ENCODE data around the gene CANT1. TPM values are rescaled to one million over a fixed set of nuclear protein-coding genes. Genes with fewer than 3 reads are reported as not detected.
"Not testable (repeated sequence)": the region's sequence is repeated elsewhere in the genome, so short reads cannot be mapped to it uniquely, and the experiment has no call there.

CANT1 gene
- polyA plus RNA-seq, 1 donor, result 52.1 TPM

DNA sequence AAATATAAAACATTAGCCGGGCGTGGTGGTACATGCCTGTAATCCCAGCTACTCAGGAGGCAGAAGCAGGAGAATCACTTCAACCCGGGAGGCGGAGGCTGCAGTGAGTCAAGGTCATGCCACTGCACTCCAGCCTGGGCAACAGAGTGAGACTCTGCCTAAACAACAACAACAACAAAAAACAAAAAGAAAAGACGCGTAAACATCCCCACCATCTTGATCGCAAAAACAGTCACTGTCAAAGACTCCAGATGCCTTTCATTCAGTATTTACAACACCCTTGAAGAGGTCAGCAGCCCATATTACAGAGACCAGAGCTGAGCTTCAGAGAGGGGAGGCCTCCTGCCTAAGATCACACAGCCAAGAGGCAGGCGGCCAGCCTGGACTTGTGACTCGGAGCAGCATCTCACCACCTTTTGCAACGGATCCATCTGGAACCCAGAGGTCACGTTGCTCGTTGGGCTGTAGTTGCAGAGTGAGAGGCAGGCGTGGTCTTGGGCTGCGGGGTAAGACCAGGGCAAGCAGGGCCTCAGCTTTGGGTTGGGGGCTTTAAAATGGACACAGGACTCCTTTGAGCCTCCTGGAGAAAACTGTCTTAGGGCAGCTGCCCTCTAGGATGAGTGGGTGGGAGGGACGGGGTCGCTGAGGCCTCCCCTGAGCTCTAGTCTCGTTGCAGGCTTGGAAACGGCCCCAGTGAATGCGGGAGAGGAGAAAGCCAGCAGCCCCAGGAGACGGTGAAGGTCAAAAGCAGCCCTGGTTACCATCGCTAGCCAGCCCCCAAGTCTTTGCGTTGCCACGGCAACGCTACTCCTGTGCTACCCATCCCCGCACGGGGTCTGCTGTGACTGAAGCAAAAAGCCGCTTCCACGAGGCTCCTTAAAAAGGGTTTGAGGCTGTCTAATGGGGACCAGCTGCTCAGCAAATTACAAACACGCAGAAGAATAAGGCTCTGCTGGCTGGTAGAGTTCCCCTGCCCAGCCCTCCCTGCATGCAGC lies 55.9 kb downstream of the CANT1 start:
- no peak for DNase-seq

DNA sequence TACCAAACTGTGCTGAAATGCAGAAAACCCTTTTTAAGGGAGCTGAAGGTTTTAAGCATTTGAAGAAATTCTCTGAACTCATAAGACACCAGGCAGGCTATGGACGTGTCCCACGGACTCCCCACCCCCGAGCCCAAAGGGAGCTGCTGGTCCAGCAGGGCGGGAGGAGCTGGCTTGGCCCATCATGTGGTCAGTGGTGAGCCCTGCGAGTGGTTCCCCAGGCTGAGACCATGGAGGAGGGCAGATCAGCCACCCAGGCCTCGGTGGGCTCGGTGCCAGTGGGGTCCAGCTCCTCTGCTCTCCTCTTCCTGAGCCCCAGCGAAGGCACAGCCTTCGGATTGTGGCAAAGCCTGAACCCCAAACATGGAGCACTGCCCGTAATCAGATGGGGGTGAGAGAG lies 56.9 kb downstream of the CANT1 start:
- Histone ChIP-seq H3K4me3 (ENCODE audit: low read length) (no peak overlapping the region), H3K27me3 (ENCODE audit: control insufficient read depth, insufficient read depth, low read length) (no peaks in the 10 kb centered on the region), H3K9me3 (ENCODE audit: control insufficient read depth, low read depth, low read length) (peaks cover 6% of the 10 kb centered on the region), H3K36me3 (ENCODE audit: control insufficient read depth, insufficient read depth, low read length) (no peaks in the 10 kb centered on the region), H3K4me1 (ENCODE audit: control insufficient read depth, insufficient read depth, low read length) (peaks cover 18% of the 10 kb centered on the region), H3K27ac (ENCODE audit: low read length) (no peak overlapping the region)
- WGBS (ENCODE audit: insufficient coverage, low lambda C conversion rate), result no CpG with 5 or more reads among the region's 10 CpGs
- no peak for DNase-seq

More for the DNA sequence above, 55.9 kb downstream of the CANT1 start:
- H3K36me3 ChIP-seq (ENCODE audit: control insufficient read depth, insufficient read depth, low read length), result no peaks in the 10 kb centered on the region
- no peaks in the 10 kb centered on the region for H3K27me3 ChIP-seq (ENCODE audit: control insufficient read depth, insufficient read depth, low read length)
- no CpG with 5 or more reads among the region's 29 CpGs for WGBS (ENCODE audit: insufficient coverage, low lambda C conversion rate)
- peaks cover 6% of the 10 kb centered on the region for H3K9me3 ChIP-seq (ENCODE audit: control insufficient read depth, low read depth, low read length)
- H3K4me3 ChIP-seq (ENCODE audit: low read length), result no peak overlapping the region
- peaks cover 21% of the 10 kb centered on the region for H3K4me1 ChIP-seq (ENCODE audit: control insufficient read depth, insufficient read depth, low read length)
- no peak overlapping the region for H3K27ac ChIP-seq (ENCODE audit: low read length)

DNA sequence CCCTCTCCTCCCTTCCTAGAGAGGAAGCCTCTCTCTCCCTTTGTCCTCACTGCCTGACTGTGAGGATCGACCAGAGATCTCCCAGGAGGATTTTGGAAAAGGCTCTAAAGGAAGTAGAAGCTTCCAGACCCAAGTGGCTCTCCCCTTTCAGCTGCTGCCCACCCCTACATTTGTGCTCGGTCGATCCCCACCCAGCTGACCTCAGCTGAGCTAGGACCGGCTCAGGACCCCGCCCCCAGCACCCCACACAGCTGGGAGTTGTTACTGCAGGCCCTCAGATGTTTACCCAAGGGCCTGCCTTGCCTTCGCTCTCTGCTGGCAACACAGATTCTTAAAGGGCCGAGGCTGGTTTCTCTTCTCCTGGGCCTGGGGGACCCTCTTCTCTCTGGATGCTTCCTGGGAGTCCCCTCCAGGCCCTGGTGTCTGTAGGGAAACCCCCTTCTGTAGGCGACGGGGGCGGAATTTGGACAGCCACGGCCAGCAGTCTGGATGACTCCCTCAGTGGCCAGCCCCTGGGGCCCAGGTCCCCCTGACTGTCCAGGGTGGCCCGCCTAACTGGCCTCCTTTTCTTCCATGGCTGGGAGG lies 57.5 kb downstream of the CANT1 start:
- no CpG with 5 or more reads among the region's 12 CpGs for WGBS (ENCODE audit: insufficient coverage, low lambda C conversion rate)
- DNase-seq, result peak in 1 of 2 donors; percentile 62
- H3K4me3 ChIP-seq (ENCODE audit: low read length), result no peak overlapping the region
- H3K9me3 ChIP-seq (ENCODE audit: control insufficient read depth, low read depth, low read length), result peaks cover 6% of the 10 kb centered on the region
- H3K27ac ChIP-seq (ENCODE audit: low read length), result peak overlapping the region; percentile 55
- H3K4me1 ChIP-seq (ENCODE audit: control insufficient read depth, insufficient read depth, low read length), result peaks cover 25% of the 10 kb centered on the region
- no peaks in the 10 kb centered on the region for H3K36me3 ChIP-seq (ENCODE audit: control insufficient read depth, insufficient read depth, low read length)
- H3K27me3 ChIP-seq (ENCODE audit: control insufficient read depth, insufficient read depth, low read length), result no peaks in the 10 kb centered on the region

DNA sequence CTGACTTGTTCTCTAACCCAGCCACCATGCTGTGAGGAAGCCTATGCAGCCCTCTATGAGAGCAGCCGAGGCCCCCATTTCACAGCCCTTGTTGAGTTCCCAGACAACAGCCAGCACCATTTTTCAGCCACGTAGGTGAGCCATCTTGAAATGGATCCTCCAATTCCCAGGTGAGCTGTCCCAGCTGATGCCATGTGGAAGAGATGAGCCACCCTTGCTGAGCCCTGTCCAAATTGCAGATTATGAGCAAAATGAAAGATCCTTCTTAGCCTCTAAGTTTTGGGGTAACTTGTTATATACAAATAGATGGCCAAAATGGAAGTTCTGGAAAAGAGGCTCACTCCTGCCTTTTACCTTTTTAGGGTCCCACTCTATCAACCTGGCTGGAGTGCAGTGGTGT lies 58.7 kb downstream of the CANT1 start:
- no peaks in the 10 kb centered on the region for H3K27me3 ChIP-seq (ENCODE audit: control insufficient read depth, insufficient read depth, low read length)
- no peak overlapping the region for H3K4me3 ChIP-seq (ENCODE audit: low read length)
- no peak for DNase-seq
- no CpG with 5 or more reads among the region's 2 CpGs for WGBS (ENCODE audit: insufficient coverage, low lambda C conversion rate)
- no peak overlapping the region for H3K27ac ChIP-seq (ENCODE audit: low read length)
- no peaks in the 10 kb centered on the region for H3K36me3 ChIP-seq (ENCODE audit: control insufficient read depth, insufficient read depth, low read length)
- peaks cover 6% of the 10 kb centered on the region for H3K9me3 ChIP-seq (ENCODE audit: control insufficient read depth, low read depth, low read length)
- peaks cover 29% of the 10 kb centered on the region for H3K4me1 ChIP-seq (ENCODE audit: control insufficient read depth, insufficient read depth, low read length)

DNA sequence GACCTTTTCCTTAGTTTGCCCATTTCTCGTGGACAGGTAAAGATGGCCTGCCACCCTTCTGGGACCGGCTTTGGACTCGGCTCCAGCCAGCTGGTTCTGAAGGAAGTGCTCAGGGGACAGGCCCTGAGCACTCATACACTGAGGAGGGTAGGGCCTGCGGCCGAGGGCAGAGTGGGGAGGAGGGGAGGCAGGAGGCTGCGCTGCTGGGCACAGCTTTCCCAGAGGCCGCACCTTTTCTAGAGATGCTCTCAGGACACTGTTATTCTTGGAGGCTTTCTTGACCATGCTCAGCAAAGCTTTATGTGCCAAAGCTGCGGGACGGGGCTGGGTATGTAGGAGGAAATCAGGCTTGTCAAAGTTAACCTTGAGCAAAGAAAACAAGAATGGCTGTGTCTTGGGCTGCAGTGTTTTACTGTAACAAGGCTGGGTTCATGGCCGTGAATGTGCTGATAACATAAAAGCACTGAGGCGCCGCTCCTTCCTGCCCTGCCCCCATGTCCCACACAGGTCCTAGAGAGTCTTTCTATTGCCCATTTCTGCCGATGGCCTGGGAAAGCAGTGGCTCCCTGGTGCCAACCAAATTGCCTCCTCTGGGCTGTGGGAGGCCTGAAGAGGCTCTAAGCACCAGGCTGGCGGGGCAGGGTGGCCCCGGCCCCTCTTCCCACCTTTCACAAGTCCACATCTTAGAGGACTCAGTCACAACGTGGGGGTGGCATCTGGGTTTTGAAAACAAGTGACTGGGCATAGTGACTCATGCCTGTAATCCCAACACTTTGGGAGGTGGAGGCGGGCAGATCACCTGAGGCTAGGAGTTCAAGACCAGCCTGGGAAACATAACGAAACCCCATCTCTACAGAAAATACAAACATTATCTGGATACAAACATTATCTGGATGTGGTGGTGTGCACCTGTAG lies 62.1 kb downstream of the CANT1 start:
- no CpG with 5 or more reads among the region's 18 CpGs for WGBS (ENCODE audit: insufficient coverage, low lambda C conversion rate)
- H3K36me3 ChIP-seq (ENCODE audit: control insufficient read depth, insufficient read depth, low read length), result no peaks in the 10 kb centered on the region

DNA sequence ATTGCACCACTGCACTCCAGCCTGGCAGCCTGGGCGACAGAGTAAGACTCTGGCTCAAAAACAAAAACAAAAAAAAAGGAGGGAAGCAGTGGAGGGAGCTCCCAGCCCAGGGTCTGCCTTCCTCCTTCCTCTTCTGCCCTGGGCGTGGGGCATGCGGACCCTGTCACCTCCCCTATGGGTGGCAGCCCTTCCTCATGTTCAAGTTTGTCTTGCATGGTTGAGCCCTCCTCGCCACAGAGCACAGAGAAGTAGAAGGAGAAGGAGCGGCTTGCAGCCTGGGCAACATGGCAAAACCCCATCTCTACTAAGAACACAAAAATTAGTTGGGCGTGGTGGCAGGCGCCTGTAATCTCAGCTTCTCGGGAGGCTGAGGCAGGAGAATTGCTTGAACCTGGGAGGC lies 62.9 kb downstream of the CANT1 start:
- no CpG with 5 or more reads among the region's 8 CpGs for WGBS (ENCODE audit: insufficient coverage, low lambda C conversion rate)
- DNase-seq, result no peak
- H3K9me3 ChIP-seq (ENCODE audit: control insufficient read depth, low read depth, low read length), result peaks cover 6% of the 10 kb centered on the region
- H3K36me3 ChIP-seq (ENCODE audit: control insufficient read depth, insufficient read depth, low read length), result no peaks in the 10 kb centered on the region
- H3K27ac ChIP-seq (ENCODE audit: low read length), result no peak overlapping the region
- H3K4me1 ChIP-seq (ENCODE audit: control insufficient read depth, insufficient read depth, low read length), result peaks cover 16% of the 10 kb centered on the region
- H3K4me3 ChIP-seq (ENCODE audit: low read length), result no peak overlapping the region
- no peaks in the 10 kb centered on the region for H3K27me3 ChIP-seq (ENCODE audit: control insufficient read depth, insufficient read depth, low read length)

More for the DNA sequence above, 62.1 kb downstream of the CANT1 start:
- Histone ChIP-seq H3K4me3 (ENCODE audit: low read length) (no peak overlapping the region), H3K27ac (ENCODE audit: low read length) (peak overlapping the region; percentile 74), H3K9me3 (ENCODE audit: control insufficient read depth, low read depth, low read length) (peaks cover 6% of the 10 kb centered on the region), H3K4me1 (ENCODE audit: control insufficient read depth, insufficient read depth, low read length) (peaks cover 24% of the 10 kb centered on the region), H3K27me3 (ENCODE audit: control insufficient read depth, insufficient read depth, low read length) (no peaks in the 10 kb centered on the region)
- peak in 1 of 2 donors; percentile 76 for DNase-seq

DNA sequence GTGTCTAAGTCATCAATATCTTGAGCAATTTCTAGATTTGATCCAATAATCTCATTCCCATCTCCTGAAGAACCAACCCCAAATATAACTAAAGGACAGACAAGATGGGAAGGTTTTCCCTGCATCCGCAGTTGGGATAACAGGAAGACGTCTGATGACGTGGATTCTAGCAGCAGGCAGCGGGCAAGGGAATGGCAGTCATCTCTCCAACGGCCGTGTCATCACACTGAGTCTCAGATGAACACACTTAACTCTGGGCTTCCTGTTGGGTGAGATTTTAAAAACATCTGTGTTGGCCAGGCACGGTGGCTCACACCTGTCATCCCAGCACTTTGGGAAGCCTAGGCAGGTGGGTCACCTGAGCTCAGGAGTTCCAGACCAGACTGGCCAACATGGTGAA lies 63.4 kb downstream of the CANT1 start:
- Histone ChIP-seq H3K4me3 (ENCODE audit: low read length) (no peak overlapping the region), H3K36me3 (ENCODE audit: control insufficient read depth, insufficient read depth, low read length) (no peaks in the 10 kb centered on the region), H3K9me3 (ENCODE audit: control insufficient read depth, low read depth, low read length) (peaks cover 6% of the 10 kb centered on the region), H3K27me3 (ENCODE audit: control insufficient read depth, insufficient read depth, low read length) (no peaks in the 10 kb centered on the region), H3K4me1 (ENCODE audit: control insufficient read depth, insufficient read depth, low read length) (peaks cover 15% of the 10 kb centered on the region), H3K27ac (ENCODE audit: low read length) (no peak overlapping the region)
- WGBS (ENCODE audit: insufficient coverage, low lambda C conversion rate), result no CpG with 5 or more reads among the region's 7 CpGs
- DNase-seq, result no peak

DNA sequence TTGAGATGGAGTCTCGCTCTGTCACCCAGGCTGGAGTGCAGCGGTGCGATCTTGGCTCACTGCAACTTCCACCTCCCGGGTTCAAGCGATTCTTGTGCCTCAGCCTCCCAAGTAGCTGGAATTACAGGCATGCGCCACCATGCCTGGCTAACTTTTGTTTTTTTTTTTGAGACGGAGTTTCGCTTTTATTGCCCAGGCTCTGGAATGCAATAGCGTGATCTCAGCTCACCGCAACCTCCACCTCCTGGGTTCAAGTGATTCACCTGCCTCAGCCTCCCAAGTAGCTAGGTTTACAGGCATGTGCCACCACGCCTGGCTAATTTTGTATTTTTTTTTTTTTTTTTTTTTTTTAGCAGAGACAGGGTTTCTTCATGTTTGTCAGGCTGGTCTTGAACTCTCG lies 64.1 kb downstream of the CANT1 start:
- not testable (repeated sequence) for H3K36me3 ChIP-seq (ENCODE audit: control insufficient read depth, insufficient read depth, low read length); H3K27me3 ChIP-seq (ENCODE audit: control insufficient read depth, insufficient read depth, low read length); DNase-seq; H3K4me3 ChIP-seq (ENCODE audit: low read length); H3K27ac ChIP-seq (ENCODE audit: low read length); H3K9me3 ChIP-seq (ENCODE audit: control insufficient read depth, low read depth, low read length)
- peaks cover 20% of the 10 kb centered on the region for H3K4me1 ChIP-seq (ENCODE audit: control insufficient read depth, insufficient read depth, low read length)
- 93% methylated on average over 3 of the region's 12 CpGs for WGBS (ENCODE audit: insufficient coverage, low lambda C conversion rate)

DNA sequence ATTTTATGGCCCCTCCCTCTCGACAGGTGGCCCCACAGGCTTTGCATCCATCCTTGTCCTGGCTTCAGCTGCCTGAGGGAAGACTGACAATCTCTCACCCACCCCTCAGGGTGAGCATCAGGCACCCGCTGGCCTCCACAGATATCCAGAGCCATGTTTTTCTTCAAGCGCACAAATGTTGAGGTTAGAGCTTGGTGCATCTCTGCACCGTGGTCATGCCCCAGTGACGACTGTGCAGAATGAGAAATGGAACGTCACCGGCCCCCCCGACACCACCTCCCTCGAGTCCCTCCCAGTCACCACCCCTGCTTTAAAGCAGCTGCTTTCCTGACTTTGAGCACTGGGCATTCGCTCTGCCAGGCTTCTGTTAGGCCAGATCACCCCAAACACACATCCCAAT lies 64.6 kb downstream of the CANT1 start:
- Histone ChIP-seq H3K9me3 (ENCODE audit: control insufficient read depth, low read depth, low read length) (no peaks in the 10 kb centered on the region), H3K4me3 (ENCODE audit: low read length) (no peak overlapping the region), H3K27me3 (ENCODE audit: control insufficient read depth, insufficient read depth, low read length) (no peaks in the 10 kb centered on the region), H3K27ac (ENCODE audit: low read length) (no peak overlapping the region), H3K4me1 (ENCODE audit: control insufficient read depth, insufficient read depth, low read length) (peaks cover 20% of the 10 kb centered on the region), H3K36me3 (ENCODE audit: control insufficient read depth, insufficient read depth, low read length) (no peaks in the 10 kb centered on the region)
- no CpG with 5 or more reads among the region's 10 CpGs for WGBS (ENCODE audit: insufficient coverage, low lambda C conversion rate)
- no peak for DNase-seq

DNA sequence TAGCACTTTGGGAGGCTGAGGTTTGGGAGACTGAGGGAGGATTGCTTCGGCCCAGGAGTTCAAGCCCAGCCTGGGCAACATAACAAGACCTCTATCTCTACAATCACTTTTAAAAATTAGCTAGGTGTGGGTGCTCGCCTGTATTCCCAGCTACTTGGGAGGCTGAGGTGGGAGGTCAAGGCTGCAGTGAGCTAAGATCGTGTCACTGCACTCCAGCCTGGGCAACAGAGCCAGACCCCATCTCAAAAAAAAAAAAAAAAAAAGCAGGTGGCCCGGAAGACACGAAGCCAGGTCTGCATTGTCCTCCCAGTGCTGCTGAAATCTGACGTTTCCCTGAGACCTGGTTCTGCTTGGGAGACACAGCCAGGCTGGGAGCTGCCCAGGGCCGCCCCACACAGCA lies 65.5 kb downstream of the CANT1 start:
- Histone ChIP-seq H3K27ac (ENCODE audit: low read length) (no peak overlapping the region), H3K9me3 (ENCODE audit: control insufficient read depth, low read depth, low read length) (no peaks in the 10 kb centered on the region), H3K4me3 (ENCODE audit: low read length) (no peak overlapping the region), H3K27me3 (ENCODE audit: control insufficient read depth, insufficient read depth, low read length) (no peaks in the 10 kb centered on the region), H3K4me1 (ENCODE audit: control insufficient read depth, insufficient read depth, low read length) (peaks cover 20% of the 10 kb centered on the region), H3K36me3 (ENCODE audit: control insufficient read depth, insufficient read depth, low read length) (no peaks in the 10 kb centered on the region)
- no CpG with 5 or more reads among the region's 7 CpGs for WGBS (ENCODE audit: insufficient coverage, low lambda C conversion rate)
- no peak for DNase-seq
